Activated CD8-positive, alpha-beta memory T cell treated with anti-CD3 and anti-CD28 coated beads for 4 hours (primary cell): Measurements from ENCODE around the gene MOB2.

ENCODE experiments used
- DNase-seq, 2 donors: peaks; one replicate each; pipeline ENCODE4 v3.0.0-alpha.2; 2020; ENCODE audit warnings: low read depth in 2 of 2

Gene MOB2

GRCh38 chr11:1457326-1457680 is 29.3 kb downstream of the MOB2 start:
- DNase-seq, result no peak

- DNase-seq, result no peak
These were observed 29.8 kb downstream of the MOB2 start for GRCh38 chr11:1456596-1457325.

- no peak for DNase-seq
These were observed 30.4 kb downstream of the MOB2 start for GRCh38 chr11:1456176-1456575.

- no peak for DNase-seq
These were observed 30.9 kb downstream of the MOB2 start for GRCh38 chr11:1455763-1456060.

GRCh38 chr11:1455032-1455762 is 31.4 kb downstream of the MOB2 start:
- no peak for DNase-seq

GRCh38 chr11:1454576-1454975 is 32.0 kb downstream of the MOB2 start:
- no peak for DNase-seq

GRCh38 chr11:1453611-1454034 is 33.0 kb downstream of the MOB2 start:
- no peak for DNase-seq

GRCh38 chr11:1452744-1453143 is 33.8 kb downstream of the MOB2 start:
- DNase-seq, result no peak

- no peak for DNase-seq
These were observed 34.7 kb downstream of the MOB2 start for GRCh38 chr11:1451781-1452470.

- DNase-seq, result no peak
These were observed 35.4 kb downstream of the MOB2 start for GRCh38 chr11:1450949-1451710.

GRCh38 chr11:1450344-1450875 is 36.2 kb downstream of the MOB2 start:
- no peak for DNase-seq

- no peak for DNase-seq
These were observed 36.9 kb downstream of the MOB2 start for GRCh38 chr11:1449490-1450243.

- DNase-seq, result no peak
These were observed 37.7 kb downstream of the MOB2 start for GRCh38 chr11:1448882-1449281.

- DNase-seq, result no peak
These were observed 38.4 kb downstream of the MOB2 start for GRCh38 chr11:1447845-1448825.

GRCh38 chr11:1446623-1447022 is 40.0 kb downstream of the MOB2 start:
- no peak for DNase-seq

GRCh38 chr11:1445741-1446445 is 40.7 kb downstream of the MOB2 start:
- DNase-seq, result no peak

GRCh38 chr11:1444823-1445422 is 41.7 kb downstream of the MOB2 start:
- no peak for DNase-seq

GRCh38 chr11:1444321-1444720 is 42.3 kb downstream of the MOB2 start:
- DNase-seq, result no peak

GRCh38 chr11:1443737-1444136 is 42.8 kb downstream of the MOB2 start:
- DNase-seq, result no peak
